GM06990 (cell line): Measurements from ENCODE around the gene SLC44A1.

Experiments used
- DNase-seq: peaks from one replicate; pipeline ENCODE4 v3.0.0-alpha.2; 2011; ENCODE audit not compliant: insufficient read length; ENCODE audit errors: extremely low read depth
- H3K27me3 ChIP-seq: replicated peaks from 2 replicates; pipeline ENCODE4 v1.6.0; 2011; ENCODE audit warnings: low read length; ENCODE audit not compliant: control insufficient read depth, insufficient read depth
- H3K36me3 ChIP-seq: 2 replicates; pipeline ENCODE4 v1.5.1; 2011; ENCODE audit warnings: low read length; ENCODE audit not compliant: control insufficient read depth, insufficient read depth
- H3K4me3 ChIP-seq: replicated peaks from 2 replicates; pipeline ENCODE4 v1.5.1; 2011; ENCODE audit warnings: low read depth, mild to moderate bottlenecking, control low read depth, low read length
- TF ChIP-seq, protein P1 (sequence below): IDR thresholded peaks from 2 replicates; pipeline ENCODE4 v1.5.1; 2011; ENCODE audit warnings: low read length, control low read depth, mild to moderate bottlenecking, inconsistent platforms; ENCODE audit not compliant: insufficient read depth, poor library complexity, severe bottlenecking

SLC44A1 gene

DNA sequence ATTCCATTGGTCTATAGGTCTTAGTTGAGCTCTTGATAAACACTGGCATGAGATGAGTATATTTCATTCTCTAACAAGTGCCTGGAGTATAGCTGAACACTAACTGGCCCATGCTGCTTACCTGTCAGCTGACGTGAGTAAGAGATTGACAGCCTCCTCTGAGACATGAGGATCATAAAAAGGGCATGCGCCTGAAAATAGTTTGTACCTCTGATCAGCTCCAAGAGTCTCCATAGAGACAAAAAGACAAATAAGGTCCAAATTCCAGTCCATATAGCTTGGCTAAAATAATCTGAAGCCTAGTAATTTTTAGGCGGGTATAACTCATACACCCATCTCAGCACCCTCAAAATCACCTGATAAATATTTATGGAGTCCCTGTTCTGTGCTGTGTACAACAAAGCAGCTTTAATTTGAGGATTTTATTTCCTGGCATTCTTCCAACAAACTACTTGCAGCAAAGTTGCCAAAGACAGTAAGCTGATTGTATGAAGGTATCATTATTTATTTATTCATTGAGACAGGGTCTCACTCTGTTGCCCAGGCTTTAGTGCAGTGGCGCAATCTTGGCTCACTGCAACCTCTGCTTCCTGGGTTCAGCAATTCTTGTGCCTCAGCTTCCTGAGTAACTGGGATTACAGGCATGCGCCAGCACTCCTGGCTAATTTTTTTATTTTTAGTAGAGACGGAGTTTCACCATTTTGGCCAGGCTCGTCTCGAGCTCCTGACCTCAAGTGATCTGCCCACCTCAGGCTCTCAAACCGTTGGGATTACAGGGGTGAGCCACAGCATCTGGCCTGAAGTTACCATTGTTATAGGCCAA lies 187.2 kb downstream of the SLC44A1 start:
- no peaks in the 10 kb centered on the region for H3K27me3 ChIP-seq
- no peak for DNase-seq
- TF ChIP-seq, protein P1, sequence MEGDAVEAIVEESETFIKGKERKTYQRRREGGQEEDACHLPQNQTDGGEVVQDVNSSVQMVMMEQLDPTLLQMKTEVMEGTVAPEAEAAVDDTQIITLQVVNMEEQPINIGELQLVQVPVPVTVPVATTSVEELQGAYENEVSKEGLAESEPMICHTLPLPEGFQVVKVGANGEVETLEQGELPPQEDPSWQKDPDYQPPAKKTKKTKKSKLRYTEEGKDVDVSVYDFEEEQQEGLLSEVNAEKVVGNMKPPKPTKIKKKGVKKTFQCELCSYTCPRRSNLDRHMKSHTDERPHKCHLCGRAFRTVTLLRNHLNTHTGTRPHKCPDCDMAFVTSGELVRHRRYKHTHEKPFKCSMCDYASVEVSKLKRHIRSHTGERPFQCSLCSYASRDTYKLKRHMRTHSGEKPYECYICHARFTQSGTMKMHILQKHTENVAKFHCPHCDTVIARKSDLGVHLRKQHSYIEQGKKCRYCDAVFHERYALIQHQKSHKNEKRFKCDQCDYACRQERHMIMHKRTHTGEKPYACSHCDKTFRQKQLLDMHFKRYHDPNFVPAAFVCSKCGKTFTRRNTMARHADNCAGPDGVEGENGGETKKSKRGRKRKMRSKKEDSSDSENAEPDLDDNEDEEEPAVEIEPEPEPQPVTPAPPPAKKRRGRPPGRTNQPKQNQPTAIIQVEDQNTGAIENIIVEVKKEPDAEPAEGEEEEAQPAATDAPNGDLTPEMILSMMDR, result no peak
- H3K4me3 ChIP-seq, result no peak overlapping the region
- no peaks in the 10 kb centered on the region for H3K36me3 ChIP-seq

DNA sequence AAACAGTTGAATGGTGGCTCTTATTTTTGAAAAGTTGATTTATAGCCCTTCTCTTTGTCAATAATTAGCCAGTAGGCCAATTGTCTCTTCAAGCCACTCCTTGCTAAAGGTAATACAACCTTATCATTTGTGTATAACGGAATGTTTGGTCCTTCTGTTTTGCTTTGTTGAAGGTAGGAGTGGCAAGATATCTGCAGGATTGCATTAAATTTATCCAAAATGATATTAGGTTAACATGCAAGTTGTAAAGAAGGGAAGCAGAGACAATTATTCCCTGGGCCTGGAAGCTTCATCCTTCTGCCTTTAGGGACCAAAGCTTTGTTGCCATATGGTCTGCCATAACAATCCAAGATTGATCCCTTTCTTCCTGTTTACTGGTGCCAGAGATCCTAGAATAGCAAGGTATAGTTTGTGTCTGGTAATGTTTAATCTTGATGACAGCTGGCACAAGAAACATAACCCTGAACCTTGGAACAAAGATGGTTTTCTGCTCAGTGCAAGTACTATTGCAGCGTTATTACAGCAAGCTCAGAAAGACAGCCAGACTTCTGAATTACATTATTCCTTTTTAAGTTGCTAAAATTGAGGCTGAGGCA lies 187.9 kb downstream of the SLC44A1 start:
- Histone ChIP-seq H3K4me3 (no peak overlapping the region), H3K36me3 (no peaks in the 10 kb centered on the region), H3K27me3 (no peaks in the 10 kb centered on the region)
- TF ChIP-seq, protein P1, result no peak
- DNase-seq, result no peak

DNA sequence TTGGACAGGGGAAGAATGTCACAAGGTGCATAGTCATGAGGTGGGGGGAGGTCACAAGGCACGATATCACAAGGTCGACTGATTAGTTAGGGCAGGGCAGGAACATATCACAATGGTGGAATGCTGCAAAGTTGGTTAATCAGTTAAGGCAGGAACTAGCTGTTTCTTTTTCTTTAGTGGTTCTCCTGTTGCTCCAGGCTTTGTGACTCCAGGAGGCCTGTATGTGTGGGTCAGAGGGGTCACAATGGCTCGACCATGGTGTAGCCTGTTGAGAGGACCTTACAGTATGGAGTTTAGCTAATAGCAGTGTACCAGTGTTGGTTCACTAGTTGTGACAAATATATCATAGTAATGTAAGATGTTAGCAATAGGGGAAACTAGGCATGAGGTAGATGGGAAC lies 191.0 kb downstream of the SLC44A1 start:
- no peaks in the 10 kb centered on the region for H3K27me3 ChIP-seq
- H3K4me3 ChIP-seq, result no peak overlapping the region
- TF ChIP-seq, protein P1, result no peak
- no peaks in the 10 kb centered on the region for H3K36me3 ChIP-seq
- no peak for DNase-seq

DNA sequence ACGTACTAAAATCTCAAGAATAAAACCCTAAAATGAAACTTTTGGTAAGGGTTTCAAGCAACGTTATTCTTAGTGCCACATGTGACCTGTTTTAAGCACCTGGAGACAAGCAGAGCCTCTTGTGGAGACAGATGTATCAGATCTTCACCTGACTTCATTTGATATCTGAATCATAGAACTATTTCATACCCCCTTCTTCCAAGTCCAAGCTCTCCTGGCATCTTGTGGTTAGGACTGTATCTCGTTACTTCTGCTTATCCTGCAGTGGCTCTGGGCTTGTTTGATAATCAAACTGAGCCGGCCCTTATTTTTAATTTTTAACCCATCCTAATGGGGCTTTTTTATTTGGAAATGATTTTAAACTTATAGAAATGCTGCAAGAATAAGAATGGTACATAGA lies 192.3 kb downstream of the SLC44A1 start:
- no peak for DNase-seq
- H3K36me3 ChIP-seq, result no peaks in the 10 kb centered on the region
- TF ChIP-seq, protein P1, result no peak
- no peaks in the 10 kb centered on the region for H3K27me3 ChIP-seq
- no peak overlapping the region for H3K4me3 ChIP-seq

DNA sequence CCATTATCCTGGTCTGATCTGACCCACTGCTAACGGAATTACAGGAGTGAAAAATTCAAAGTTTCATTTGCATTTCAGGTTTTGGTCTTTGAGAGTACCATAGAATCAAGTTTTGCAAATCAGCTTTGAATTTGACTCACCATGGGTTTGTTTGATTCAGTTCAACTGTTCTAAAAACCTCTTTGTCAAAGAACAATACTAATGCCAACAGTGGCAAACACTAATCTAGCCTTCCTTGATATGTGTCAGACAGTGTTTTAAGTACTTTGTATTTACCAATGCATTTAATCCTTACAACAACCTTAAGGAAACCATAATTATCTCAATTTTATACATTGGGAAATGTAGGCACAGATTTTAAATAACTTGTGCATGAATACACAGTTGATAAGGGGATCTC lies 193.3 kb downstream of the SLC44A1 start:
- TF ChIP-seq, protein P1, result no peak
- no peaks in the 10 kb centered on the region for H3K36me3 ChIP-seq
- DNase-seq, result no peak
- no peak overlapping the region for H3K4me3 ChIP-seq
- no peaks in the 10 kb centered on the region for H3K27me3 ChIP-seq
